Astrocyte of the cerebellum (primary cell): ENCODE data around the gene TEPSIN.

ENCODE experiments used
- DNase-seq: peaks from one replicate; pipeline ENCODE4 v3.0.0-alpha.2; 2011; ENCODE audit warnings: low read depth
- H3K4me3 ChIP-seq: 2 replicates; pipeline ENCODE4 v1.5.1; 2011; ENCODE audit warnings: mild to moderate bottlenecking, low read depth, low read length, moderate library complexity
- CTCF ChIP-seq: IDR thresholded peaks from 2 replicates; pipeline ENCODE4 v1.5.1; 2012; ENCODE audit warnings: low read length, low read depth, moderate library complexity, mild to moderate bottlenecking; ENCODE audit errors: missing control alignments
- in situ Hi-C: cut with HindIII; loops from 2 replicates; pipeline ENCODE4 v1.10.0; 2017; ENCODE audit warnings: low sequenced_read_pairs

TEPSIN gene

GRCh38 chr17:81254955-81255717 is 16.3 kb upstream of the TEPSIN start:
- H3K4me3 ChIP-seq = no peak overlapping the region

GRCh38 chr17:81253358-81254131 is 14.7 kb upstream of the TEPSIN start:
- no peak overlapping the region for H3K4me3 ChIP-seq
- peak; percentile 66 for TF ChIP-seq CTCF
- in situ Hi-C loops = no loop called here
- no peak for DNase-seq

More at GRCh38 chr17:81254955-81255717, 16.3 kb upstream of the TEPSIN start:
- DNase-seq = peak; percentile 47
- in situ Hi-C loops = no loop called here
- TF ChIP-seq CTCF = peak; percentile 74

- no peak overlapping the region for H3K4me3 ChIP-seq
- in situ Hi-C loops = no loop called here
- no peak for TF ChIP-seq CTCF
- DNase-seq = no peak
These were observed 14.1 kb upstream of the TEPSIN start for GRCh38 chr17:81252987-81253329.

GRCh38 chr17:81252326-81252986 is 13.6 kb upstream of the TEPSIN start:
- DNase-seq = no peak
- no peak for TF ChIP-seq CTCF
- no peak overlapping the region for H3K4me3 ChIP-seq
- in situ Hi-C loops = no loop called here

GRCh38 chr17:81251709-81252301 is 12.9 kb upstream of the TEPSIN start:
- H3K4me3 ChIP-seq = no peak overlapping the region
- DNase-seq = no peak
- TF ChIP-seq CTCF = no peak
- in situ Hi-C loops = no loop called here

- H3K4me3 ChIP-seq = no peak overlapping the region
- no peak for DNase-seq
- in situ Hi-C loops = no loop called here
- TF ChIP-seq CTCF = no peak
These were observed 12.3 kb upstream of the TEPSIN start for GRCh38 chr17:81251094-81251708.
